Stimulated activated CD8-positive, alpha-beta memory T cell treated with anti-CD3 and anti-CD28 coated beads, Interleukin-7, amount 100 ng/mL, for 24 hours (primary cell): ENCODE data around the gene TRNT1.

Experiments used
- DNase-seq: peaks from one replicate; pipeline ENCODE4 v3.0.0-alpha.2; 2020; ENCODE audit warnings: low read depth

The TRNT1 gene

DNA sequence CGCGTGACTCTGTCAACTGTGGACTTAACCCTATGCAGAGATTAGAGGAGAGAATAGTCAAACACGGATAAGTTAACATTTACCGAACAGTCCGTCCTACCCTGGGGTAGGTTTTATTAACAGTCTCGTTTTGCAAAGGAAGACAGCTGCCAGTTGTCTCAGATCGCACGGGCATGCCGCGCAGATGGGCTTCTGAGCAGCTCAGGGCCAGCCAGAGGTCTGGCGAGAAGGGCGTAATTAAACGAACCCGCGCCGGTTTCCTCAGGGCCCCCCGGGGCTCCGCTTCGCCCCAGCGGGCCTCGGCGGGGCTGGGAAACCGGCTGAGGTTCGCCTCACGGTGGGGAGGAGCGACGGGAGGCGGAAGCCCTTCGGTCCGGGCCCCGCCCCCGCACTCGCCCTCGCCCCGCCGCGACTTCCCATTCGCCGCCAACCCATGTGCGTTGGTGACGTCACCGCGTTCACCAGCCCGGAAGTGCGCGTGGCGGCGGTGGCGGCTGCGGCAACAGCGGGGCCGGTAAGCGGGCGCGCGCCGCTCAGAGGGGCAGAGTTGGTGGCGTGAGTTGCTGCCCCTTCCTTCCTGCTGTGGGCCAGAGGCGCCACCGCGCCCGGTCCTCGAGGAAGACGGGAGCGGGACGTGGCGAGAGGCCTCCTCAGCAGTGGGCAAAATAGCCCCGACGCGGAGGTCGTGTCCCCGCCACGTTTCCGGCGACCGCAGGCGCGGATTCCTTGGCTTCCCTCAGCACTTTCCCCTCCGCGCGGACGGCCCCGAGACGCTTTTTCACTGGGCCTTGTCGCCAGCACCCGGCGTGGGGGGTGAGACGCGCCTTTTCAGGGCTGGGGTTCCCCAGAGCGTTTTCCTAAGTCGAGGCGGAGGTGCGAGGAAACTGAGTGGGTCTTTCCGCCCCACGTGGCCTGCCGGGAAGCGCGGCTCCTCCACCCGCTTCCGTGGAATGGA lies at the start of gene TRNT1:
TRNT1 (plus strand) TSS at position 464 of the 955 bp plus-strand sequence. CDS start 2,101 bp downstream, outside the sequence.
- DNase-seq: peak; percentile 94

DNA sequence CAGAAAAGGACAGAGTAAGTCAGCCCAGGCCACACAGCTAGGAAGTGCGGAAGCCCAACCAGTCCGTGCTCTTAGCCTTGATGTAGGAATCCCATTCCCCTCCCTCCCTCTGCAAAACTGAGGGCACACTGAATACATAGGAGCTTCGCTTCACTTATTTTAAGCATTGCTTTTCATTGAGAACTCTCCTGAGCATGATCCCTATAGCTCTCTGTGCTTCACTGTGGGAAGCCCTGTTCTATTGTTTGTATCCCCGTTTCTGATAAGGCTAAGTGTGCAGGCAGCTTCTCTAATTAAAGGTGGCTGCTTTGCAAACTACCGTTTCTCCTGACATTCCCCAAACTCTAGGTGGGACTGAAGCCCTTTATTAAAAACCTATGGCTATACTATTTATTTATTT lies 46.4 kb upstream of the TRNT1 start:
- DNase-seq: no peak

DNA sequence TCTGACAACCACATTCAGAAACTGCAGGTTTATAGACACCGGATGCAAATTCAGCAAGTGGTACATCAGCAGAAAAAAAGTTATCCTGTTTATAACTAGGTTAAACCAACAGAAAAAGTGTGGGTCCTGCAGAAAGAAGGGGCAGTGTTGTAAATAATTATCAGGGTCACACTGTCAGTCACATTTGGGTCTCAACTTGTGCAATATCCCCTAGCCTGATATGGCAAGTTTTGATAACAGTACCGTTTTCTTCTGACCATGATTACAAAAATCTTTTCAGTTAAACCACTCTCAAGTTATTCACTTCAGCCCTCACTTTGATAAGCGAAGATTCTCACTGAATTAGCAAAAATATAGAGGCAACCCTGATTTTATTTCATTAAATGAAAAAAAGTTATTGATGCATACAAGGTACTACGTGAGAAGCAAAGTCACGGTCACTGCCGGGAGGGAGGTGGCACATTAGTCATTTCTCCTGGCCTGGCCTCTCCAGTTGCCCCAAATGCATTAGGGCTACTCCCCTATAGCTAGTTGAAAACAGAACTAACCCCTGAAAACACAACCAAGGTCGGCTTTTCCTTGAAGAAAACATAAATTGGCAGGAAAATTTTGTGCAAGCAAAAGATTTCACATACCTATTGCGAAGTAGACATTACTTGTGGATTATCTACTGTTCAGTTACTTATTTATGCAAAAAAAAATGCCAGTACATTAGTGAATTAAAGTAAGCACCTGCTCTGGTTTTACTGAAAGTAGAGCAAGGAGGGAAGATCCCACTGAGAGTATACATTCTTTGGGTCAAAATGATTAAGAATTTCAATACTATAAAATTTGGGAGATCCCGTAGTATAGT lies 45.1 kb upstream of the TRNT1 start:
- DNase-seq: no peak

DNA sequence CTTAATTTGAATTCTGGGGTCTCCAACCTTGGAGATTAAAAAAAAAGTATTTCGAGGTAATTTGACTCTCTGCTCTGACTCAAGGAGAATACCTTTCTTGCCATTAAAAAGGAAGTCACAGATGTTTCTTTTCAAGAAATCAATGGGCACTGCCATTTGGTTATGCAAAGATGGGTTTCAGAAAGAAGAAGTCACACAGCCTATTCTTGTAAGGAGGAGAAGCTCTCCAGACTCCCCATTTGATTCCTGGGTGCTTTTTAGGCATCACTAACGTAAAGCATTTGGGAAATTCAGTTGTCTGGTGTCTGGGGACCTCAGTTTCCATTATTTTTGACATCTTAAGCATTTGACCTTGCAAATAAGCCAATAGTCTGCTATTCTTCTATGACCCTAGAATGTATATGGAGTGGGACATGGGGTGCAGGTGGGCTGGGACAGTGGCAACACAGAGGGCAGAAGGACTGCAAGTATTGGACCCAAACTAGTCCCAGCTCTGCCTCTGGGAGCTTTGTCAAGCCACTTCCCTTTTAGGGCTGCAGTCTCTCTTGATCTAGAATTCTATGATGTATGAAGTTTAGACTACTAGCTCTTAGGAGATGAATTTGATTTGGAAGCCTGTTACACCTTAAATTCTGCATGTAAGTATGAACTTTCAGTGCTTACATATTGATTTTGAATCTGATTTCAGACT lies 44.4 kb upstream of the TRNT1 start:
- DNase-seq: no peak

DNA sequence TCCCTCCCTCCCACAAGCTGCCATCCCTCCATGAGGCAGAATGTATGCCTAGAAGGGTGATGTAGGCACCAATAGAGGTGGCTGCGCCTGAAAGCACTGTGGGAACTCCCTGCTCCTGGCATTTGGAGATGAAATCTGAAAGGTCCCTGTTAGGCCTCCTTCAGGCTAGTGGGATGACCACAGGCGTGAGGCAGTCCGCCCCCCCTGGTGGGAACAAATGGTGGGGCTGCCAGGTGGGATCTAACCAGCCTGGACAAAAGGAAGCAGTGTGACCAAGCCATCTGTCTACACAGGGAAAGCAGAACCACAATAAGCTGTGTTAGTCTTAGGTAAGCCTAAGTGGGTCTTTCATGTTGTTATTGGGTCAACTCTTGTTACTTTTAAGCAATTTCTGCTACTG lies 41.9 kb upstream of the TRNT1 start:
- no peak for DNase-seq

DNA sequence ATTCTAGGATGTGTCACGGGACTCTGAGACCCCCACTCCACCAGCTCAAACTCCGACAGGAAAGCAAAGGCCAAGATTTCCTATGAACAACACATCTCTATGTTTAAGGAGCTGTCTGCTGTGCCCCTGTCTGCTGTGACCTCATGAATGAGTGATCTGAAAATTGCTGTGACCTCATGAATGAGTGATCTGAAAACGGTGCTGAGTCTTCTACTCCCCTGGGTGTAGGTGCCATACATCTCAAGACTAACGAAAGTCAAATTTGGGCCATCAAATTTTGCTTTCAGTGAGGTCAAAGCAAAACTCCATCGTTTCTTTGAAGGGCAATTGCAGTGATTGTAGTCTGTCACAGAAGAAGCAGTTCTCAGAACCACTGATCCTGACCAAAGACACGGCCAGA lies 41.0 kb upstream of the TRNT1 start:
- no peak for DNase-seq

DNA sequence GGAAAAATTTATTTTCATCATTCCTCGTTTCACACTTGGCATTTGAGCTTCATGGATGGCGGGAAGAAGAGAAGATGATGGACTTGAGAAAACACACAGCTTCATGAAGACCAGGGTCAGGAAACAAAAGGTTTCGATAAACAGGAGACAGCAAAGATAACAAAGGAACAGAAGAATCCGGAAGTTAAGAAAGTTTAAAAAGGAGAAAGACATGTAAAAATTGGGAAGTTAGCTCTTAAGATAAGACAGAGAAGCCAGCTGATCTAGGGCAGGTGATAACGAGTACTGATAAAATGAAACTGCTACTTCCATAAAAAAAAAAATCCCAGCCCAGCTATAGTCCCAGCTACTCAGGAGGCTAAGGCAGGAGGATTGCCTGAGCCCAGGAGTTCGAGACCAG lies 40.5 kb upstream of the TRNT1 start:
- DNase-seq: no peak

DNA sequence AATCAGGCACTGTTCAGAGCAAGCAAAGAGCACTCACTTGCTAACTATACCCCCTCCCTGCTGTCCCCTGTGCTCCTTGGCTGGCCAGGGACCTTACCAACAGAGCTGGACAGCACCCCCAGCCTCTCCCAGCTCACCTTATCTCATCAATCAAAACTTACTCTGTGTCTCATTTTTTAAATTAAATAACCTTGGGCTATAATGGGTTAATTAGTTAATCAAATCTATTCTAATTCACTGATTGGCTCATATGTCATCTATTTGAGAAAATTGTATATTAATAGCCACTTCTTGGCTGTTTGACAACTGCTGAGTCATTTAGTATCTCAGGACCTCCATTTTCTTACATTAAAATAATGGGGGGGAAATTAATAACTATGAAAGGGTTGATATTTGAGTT lies 39.5 kb upstream of the TRNT1 start:
- DNase-seq: no peak

DNA sequence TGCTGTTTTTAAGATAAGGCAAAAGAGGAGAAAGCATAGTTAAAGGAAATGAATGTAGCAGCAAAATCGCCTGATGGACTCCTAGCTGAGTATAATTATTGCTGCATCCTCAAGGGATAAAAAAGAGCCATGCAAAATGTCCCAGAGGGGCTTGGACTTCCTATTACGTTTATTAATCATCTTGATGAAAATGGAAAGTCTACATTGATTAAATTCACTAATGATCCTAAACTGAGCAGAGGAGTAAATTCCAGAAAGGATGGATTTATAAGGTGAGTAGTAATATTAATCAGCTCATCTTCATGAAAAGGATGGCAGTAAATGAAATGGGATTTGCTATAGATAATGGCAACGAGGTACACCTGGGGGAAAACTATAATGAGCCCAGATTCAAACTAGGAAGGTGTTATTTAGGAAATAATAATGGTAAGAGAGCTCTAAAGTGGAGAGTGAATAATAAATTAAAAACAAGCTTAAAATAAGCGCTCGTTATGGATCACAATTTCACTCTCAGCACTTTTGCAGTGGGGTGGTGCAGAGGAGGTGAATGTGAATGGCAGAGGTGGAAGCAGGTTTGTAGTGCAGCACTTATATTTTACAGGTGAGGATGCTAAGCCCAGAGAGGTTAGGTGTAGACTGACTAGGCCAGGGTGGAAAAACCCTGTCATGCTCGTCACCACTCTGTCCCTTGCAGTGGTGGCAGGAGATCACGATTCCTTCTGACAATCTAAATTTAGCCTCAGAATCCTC lies 38.8 kb upstream of the TRNT1 start:
- no peak for DNase-seq

DNA sequence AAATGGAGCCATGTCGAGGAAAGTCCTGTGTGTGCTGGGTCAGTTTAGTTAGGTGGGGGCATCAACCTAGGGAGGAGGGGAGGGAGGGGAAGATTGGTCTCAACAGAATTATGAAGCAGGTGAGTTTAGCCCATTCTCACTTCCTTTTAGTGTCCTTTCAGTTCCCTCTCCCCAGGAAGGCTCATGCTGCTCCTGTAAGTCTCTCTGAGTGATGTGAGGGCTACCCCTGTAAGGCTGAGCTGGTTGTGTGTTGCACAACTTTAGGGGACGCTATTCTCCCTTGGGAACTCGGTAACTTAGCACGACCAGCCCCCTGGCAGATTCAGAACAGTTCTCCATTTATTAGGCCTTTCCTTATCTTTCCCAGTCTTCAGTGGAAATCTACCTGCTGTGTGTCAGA lies 37.7 kb upstream of the TRNT1 start:
- no peak for DNase-seq

DNA sequence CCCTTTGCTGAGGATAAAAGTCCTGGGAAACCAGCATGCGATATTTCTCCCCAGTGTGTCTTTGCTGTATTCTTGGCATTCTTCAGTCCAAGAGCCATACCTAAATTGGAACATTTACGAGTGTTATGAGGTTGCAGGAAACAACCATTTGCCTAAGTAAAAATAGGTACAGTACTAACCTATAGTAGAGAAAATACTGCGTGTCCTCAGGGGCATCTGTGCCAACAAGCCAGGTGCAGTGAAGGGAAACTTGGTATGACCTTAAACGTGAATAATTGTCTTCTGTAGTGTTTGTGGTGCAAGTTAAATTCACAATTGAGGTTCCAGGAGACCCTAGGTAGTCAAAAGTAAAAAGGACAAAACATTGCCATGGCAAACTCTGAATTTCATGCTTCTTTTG lies 28.8 kb upstream of the TRNT1 start:
- DNase-seq: no peak

DNA sequence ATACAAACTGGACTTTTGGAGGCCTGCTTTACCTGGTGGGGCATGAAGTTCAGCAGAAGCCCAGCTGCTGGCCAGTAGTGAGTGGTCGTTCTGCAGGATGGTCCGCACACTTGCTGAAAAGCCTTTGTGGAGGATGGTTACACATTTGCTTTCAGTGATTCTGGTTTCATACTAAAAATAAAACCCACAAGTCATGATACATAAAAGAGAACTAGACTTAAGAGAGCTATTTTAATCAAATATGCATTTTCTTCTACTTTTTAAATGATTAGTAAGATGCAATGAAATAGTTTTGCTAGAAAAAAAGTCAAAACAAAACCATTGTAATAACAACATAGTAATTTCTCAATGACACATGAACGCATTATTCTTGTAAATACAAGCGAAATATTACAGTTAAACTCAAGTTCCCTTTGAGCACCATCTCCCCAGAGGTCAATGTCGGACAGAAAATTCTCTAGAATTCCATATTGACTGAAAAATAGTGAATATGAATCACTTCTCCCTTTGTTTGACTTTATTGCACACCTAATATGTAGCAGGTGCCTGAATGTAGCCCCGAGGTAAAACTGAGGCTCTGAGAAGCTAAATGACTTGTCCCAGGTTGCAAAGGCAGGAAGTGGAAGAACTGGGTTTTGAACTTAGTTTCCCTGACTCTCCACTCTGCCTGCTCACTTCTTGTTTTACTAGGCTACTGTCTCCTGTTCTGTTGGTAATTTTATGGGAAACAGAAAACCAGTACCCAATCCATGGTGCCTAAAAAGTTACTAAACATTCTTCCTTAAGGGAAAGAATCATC lies 24.9 kb upstream of the TRNT1 start:
- no peak for DNase-seq

DNA sequence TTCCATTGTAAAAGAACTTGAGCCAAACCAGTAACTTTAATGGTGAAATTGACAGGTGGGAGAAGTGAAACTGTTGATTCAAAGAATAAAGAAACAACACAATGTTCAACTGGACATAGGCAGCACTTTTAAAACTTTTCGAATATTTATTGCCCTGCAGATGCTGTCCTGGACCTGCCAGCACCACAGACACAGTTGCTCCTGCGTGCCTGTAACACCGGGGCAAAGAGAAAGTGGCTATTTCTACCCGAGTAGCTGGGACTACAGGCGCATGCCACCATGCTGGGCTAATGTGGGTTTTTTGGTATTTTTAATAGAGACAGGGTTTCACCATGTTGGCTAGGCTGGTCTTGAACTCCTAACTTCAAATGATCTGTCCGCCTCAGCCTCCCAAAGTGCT lies 24.0 kb upstream of the TRNT1 start:
- DNase-seq: no peak

DNA sequence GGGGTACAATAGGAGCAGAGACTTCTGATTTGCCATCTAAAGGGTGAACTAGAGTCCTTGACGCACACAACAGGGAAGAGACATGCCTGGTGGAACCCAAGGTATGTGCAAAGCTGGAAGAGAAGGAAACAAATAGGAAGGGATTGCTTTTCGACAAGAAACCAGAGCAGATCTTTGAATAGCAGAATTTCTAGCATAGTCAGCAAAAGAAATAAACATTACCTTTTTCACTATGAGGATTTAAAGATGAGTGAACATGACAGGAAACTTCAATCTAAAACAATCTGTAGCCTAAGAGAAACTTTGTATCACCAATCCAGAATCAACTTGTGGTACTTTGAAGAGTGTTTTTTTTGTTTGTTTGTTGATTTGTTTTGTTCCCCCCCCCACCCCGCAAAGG lies 21.5 kb upstream of the TRNT1 start:
- DNase-seq: no peak

DNA sequence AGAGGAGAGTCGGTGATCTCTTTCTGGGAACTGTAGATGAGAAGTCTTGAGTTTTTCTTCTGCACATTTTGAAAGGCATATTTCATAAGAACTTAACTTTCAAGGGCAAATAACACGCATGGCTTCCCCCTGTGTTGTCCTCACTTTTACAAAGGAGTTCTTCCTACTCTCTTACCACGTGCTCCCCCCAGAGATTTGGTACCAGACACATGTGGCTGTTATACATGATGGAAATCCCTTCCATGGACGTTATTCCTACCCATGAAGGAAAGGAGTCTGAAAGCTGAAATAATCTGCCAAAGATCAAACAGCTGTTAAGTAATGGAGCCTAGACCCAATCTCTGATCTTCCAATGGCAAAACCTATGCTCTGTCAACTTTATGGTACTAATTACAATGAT lies 20.9 kb upstream of the TRNT1 start:
- no peak for DNase-seq

DNA sequence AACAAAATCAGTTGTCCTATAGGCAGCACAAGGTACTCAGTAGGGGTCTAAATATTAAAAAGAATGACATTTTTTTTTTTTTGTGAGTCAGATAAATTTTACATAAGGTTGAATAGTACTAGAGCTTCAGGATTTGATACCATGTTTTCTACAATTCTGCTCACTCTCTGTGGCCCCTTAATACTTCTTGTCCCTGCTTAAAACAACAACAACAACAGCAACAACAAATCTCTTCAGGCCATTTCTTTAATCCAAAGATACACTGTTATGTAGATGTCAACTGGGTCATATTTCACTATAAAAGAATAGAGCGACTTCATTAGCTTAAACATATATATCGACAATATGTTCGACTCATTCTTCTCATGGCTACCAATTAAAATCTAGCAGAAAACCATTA lies 19.6 kb upstream of the TRNT1 start:
- DNase-seq: no peak

DNA sequence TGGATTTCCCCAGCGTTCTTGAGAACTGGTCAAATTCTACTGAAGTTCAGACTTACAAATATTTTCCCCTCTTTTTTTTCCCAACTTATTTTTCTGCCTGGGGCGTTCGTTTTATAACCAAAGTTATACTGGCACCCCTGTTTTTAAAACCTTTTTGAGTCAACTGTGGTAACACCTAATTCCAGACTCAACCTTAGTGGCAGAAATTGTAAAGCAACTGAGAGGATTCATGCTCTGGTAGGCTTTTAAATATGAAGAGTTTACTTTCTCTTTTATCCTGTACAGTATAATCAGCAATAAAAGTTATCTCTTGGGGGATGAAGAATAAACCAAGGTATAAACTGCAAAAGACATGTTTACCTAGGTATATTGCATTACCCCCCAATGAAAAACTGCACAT lies 18.9 kb upstream of the TRNT1 start:
- DNase-seq: no peak

DNA sequence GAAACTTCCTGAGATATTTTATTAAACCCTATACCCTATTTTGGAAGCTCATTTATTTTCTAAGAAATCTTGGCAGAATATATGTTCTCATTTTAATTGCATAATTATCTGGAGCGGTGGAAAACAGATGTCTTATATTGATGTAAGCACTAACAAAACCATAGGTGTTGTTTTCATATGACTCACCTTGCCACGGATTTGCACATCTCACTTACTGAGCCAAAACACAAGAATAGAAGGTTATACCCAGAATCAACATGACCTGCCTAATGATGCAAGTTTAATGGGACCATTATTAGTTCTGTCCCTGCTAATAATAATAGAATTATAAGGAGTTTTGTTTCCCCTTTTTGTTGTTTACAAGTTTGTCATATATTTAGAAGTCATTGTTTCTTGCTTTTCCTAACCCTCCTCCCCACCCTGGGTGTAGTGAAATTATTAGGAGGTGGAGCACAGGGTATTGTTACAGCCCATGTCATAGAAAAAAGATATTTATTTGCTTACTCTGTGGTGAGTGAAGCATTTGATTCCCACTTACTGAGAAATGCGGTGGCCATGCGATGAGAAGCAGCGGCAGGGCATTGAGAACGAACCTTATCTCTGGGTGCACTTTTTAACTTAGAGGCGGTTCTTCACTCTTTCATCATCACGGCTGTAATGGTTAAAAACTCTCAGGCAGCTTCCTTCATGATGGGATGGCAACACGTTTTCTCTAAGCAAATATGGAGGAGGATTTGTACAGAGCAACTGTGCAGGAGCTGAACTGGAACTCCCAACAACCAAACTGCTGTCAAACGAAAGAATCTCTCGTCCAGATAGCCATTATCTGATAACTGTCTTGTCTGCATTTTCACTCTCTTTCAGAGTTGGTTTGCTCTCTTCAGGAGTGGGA lies 17.1 kb upstream of the TRNT1 start:
- DNase-seq: no peak

DNA sequence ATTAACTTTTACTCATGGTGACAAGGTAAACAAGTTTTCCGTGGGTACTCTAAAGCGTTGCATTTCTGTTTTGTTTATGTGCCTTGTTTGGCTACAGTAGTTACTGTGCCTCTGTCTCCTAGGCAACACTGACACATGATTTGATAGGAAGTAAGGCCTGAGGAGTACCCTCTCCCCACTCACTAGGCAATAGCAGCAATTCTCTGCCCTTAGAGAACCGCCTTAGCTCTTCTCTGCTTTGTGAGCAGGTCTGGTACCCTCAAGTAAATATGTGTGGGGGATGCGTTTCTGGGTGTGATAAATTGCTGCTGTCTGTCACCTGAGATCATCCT lies 16.5 kb upstream of the TRNT1 start, which contains the start of gene IL5RA:
IL5RA (minus strand) TSS at position 76 of the 332 bp plus-strand sequence. CDS start 5,390 bp downstream, outside the sequence.
- DNase-seq: no peak
